HCT116 (cell line): ENCODE data around the gene PPP2R5D. TPM values are rescaled to one million over a fixed set of nuclear protein-coding genes. Genes with fewer than 3 reads are reported as not detected.

Source experiments
- ATAC-seq: fragments of 200-7000 bp; cut with Tn5 transposase; 2 replicates; pipeline ENCODE4 v1.9.1; 2020; ENCODE audit warnings: mild to moderate bottlenecking, moderate library complexity
- BruUV-seq: library from RNA; stranded (reverse); fragments of 400-500 nt; replicated peaks from 2 replicates; lab custom pipeline; 2021; lab: Mats Ljungman, UMichigan
- CTCF ChIA-PET: fragments of 300-600 bp; sonication (Branson Sonifier 250); formaldehyde crosslinking; loops from one replicate; lab custom pipeline; 2021; ENCODE audit warnings: antibody characterized with exemption; lab: Charles Lee
- POLR2A ChIA-PET: fragments of 300-600, 350-600 bp; sonication (Branson Sonifier 250); formaldehyde crosslinking; loops from one replicate; lab custom pipeline; 2021; ENCODE audit warnings: antibody characterized with exemption; lab: Charles Lee
- RAD21 ChIA-PET, 2 experiments: fragments of 300-600 bp; sonication (Branson Sonifier 250); formaldehyde crosslinking; loops; one replicate each; lab custom pipeline; 2023; ENCODE audit warnings: low total read pairs in 2 of 2; ENCODE audit not compliant: uncharacterized antibody in 2 of 2, unreplicated experiment in 2 of 2, low non-redundant PET in 1 of 2; lab: Charles Lee
- DNase-seq: peaks from one replicate; pipeline ENCODE4 v3.0.0-alpha.2; 2010; ENCODE audit warnings: low read depth, low spot score
- H2AFZ ChIP-seq: fragments of 200-600 bp; shearing (Covaris generic), sonication (generic); 2 replicates; pipeline ENCODE4 v1.6.1; 2017; ENCODE audit warnings: low read depth, mixed run types, mixed read lengths, antibody characterized with exemption, low read length; ENCODE audit not compliant: poor library complexity, severe bottlenecking
- H3K27ac ChIP-seq: 2 replicates; pipeline ENCODE4 v1.5.1; 2012; ENCODE audit warnings: low read depth, low read length
- H3K27me3 ChIP-seq: fragments of 200-600 bp; sonication (generic); 2 replicates; pipeline ENCODE4 v1.6.1; 2016; ENCODE audit warnings: mixed run types, low read length, mixed read lengths; ENCODE audit not compliant: insufficient read depth
- H3K36me3 ChIP-seq, 2 experiments: fragments of 200-500 bp in 1 of 2; fragments of 200-600 bp in 1 of 2; sonication (Bioruptor generic) in 1 of 2; sonication (generic) in 1 of 2; 2 replicates each; pipeline versions ENCODE4 v1.5.1 to v1.6.1; 2014 to 2016; ENCODE audit warnings: low read length in 2 of 2, inconsistent platforms in 1 of 2, mixed read lengths in 1 of 2, mixed run types in 1 of 2; ENCODE audit not compliant: insufficient read depth in 2 of 2, control insufficient read depth in 1 of 2
- H3K4me1 ChIP-seq, 2 experiments: fragments of 200-600 bp in 1 of 2; sonication (generic) in 1 of 2; 2 replicates each; pipeline versions ENCODE4 v1.5.1 to v1.6.1; 2012 to 2017; ENCODE audit warnings: low read length in 2 of 2, inconsistent platforms in 1 of 2, mild to moderate bottlenecking in 1 of 2, mixed read lengths in 1 of 2, mixed run types in 1 of 2, moderate library complexity in 1 of 2; ENCODE audit not compliant: insufficient read depth in 2 of 2, control insufficient read depth in 1 of 2
- H3K4me2 ChIP-seq: fragments of 200-600 bp; sonication (generic); 2 replicates; pipeline ENCODE4 v1.6.1; 2017; ENCODE audit warnings: mixed run types, low read length, mixed read lengths
- H3K4me3 ChIP-seq, 2 experiments: fragments of 200-600 bp in 1 of 2; sonication (generic) in 1 of 2; replicated peaks in 1 of 2; 2 replicates each; pipeline ENCODE4 v1.5.1; 2011 to 2016; ENCODE audit warnings: low read length in 2 of 2, control low read depth in 1 of 2, low read depth in 1 of 2, mild to moderate bottlenecking in 1 of 2, mixed read lengths in 1 of 2, mixed run types in 1 of 2
- H3K79me2 ChIP-seq: fragments of 200-600 bp; sonication (generic); 2 replicates; pipeline ENCODE4 v1.6.1; 2017; ENCODE audit warnings: mild to moderate bottlenecking, mixed run types, low read length, moderate library complexity, mixed read lengths; ENCODE audit not compliant: insufficient read depth
- H3K9ac ChIP-seq: fragments of 200-600 bp; sonication (generic); 2 replicates; pipeline ENCODE4 v1.6.1; 2016; ENCODE audit warnings: low read length, mixed read lengths
- H3K9me2 ChIP-seq: fragments of 200-600 bp; sonication (generic), shearing (Covaris generic); 2 replicates; pipeline ENCODE4 v1.6.1; 2017; ENCODE audit warnings: mixed run types, mild to moderate bottlenecking, moderate library complexity; ENCODE audit not compliant: insufficient read depth
- H3K9me3 ChIP-seq, 2 experiments: fragments of 200-500 bp in 1 of 2; fragments of 200-600 bp in 1 of 2; sonication (Bioruptor generic) in 1 of 2; sonication (generic) in 1 of 2; 2 replicates each; pipeline ENCODE4 v1.6.1; 2014 to 2017; ENCODE audit warnings: low read length in 2 of 2, mixed read lengths in 2 of 2, inconsistent platforms in 1 of 2, low read depth in 1 of 2, mild to moderate bottlenecking in 1 of 2, mixed run types in 1 of 2, moderate library complexity in 1 of 2; ENCODE audit not compliant: control insufficient read depth in 1 of 2, insufficient read depth in 1 of 2
- H4K20me1 ChIP-seq: fragments of 200-600 bp; sonication (generic), shearing (Covaris generic); 2 replicates; pipeline ENCODE4 v1.6.1; 2017; ENCODE audit warnings: mixed run types, mild to moderate bottlenecking, moderate library complexity; ENCODE audit not compliant: insufficient read depth
- ATF3 ChIP-seq: IDR thresholded peaks from 2 replicates; pipeline ENCODE4 v1.6.1; 2012
- CEBPB ChIP-seq: IDR thresholded peaks from 2 replicates; pipeline ENCODE4 v1.6.1; 2012; ENCODE audit warnings: low read depth
- EZH2 ChIP-seq: fragments of 200-600 bp; sonication (generic); IDR thresholded peaks from 2 replicates; pipeline ENCODE4 v1.6.1; 2017; ENCODE audit warnings: antibody characterized with exemption, mixed run types
- EZH2phosphoT487 ChIP-seq: fragments of 200-600 bp; IDR thresholded peaks from 2 replicates; pipeline ENCODE4 v1.6.1; 2018; ENCODE audit warnings: antibody characterized with exemption, borderline replicate concordance
- FOSL1 ChIP-seq: IDR thresholded peaks from 2 replicates; pipeline ENCODE4 v1.6.1; 2012; ENCODE audit warnings: low read depth
- MAX ChIP-seq: IDR thresholded peaks from 2 replicates; pipeline ENCODE4 v1.6.1; 2012
- POLR2A ChIP-seq: IDR thresholded peaks from 2 replicates; pipeline ENCODE4 v1.7.0; 2011; ENCODE audit warnings: borderline replicate concordance; ENCODE audit not compliant: insufficient read depth, insufficient read length; ENCODE audit errors: extremely low read depth
- RAD21 ChIP-seq: IDR thresholded peaks from 2 replicates; pipeline ENCODE4 v1.6.1; 2012; ENCODE audit warnings: low read depth, mild to moderate bottlenecking
- ZBTB33 ChIP-seq: IDR thresholded peaks from 2 replicates; pipeline ENCODE4 v1.6.1; 2011; ENCODE audit warnings: mild to moderate bottlenecking, low read length, moderate library complexity; ENCODE audit not compliant: insufficient replicate concordance; ENCODE audit errors: extremely low read depth
- intact Hi-C: fragments of 100-400 bp; cut with micrococcal nuclease; formaldehyde crosslinking; loops from 2 replicates; pipeline ENCODE4 v1.10.0; 2022
- total RNA-seq: library from RNA; stranded (reverse); gene quantifications from one replicate; pipeline ENCODE4 v1.2.1, GENCODE V29; 2021; ENCODE audit not compliant: unreplicated experiment

The PPP2R5D gene
- total RNA-seq, 1 experiment from 2014 or later, result 49.6 TPM

- TF ChIP-seq EZH2phosphoT487 (no peak), MAX (no peak), ZBTB33 (no peak), FOSL1 (no peak), POLR2A (no peak), ATF3 (no peak), CEBPB (no peak)
These were observed 21.9 kb downstream of the PPP2R5D start (continued) for GRCh38 chr6:43006251-43006650.

GRCh38 chr6:43007126-43007525, 22.8 kb downstream of the PPP2R5D start:
- no peak for DNase-seq
- Histone ChIP-seq H3K9ac (no peak overlapping the region), H3K27ac (no peak overlapping the region), H3K4me2 (no peak overlapping the region), H3K36me3 (peaks cover 35 to 39% of the 10 kb centered on the region in 2 experiments; a peak in 3 of 4 replicates), H4K20me1 (no peaks in the 10 kb centered on the region), H3K4me3 (no peak overlapping the region), H3K9me2 (no peaks in the 10 kb centered on the region), H3K9me3 (no peaks in the 10 kb centered on the region), H2AFZ (no peak overlapping the region), H3K79me2 (peaks cover 7% of the 10 kb centered on the region; the same call in 1 of the 2 replicates), H3K4me1 (peaks cover 0 to 2% of the 10 kb centered on the region in 2 experiments; a peak in 1 of 4 replicates), H3K27me3 (no peaks in the 10 kb centered on the region)
- intact Hi-C loops, result no loop called here
- ChIA-PET RAD21 (no interaction called here), CTCF (no interaction called here), POLR2A (no interaction called here)
- no TSS peak for BruUV-seq
- no peak for ATAC-seq
- TF ChIP-seq EZH2, result no peak
- no peak for TF ChIP-seq MAX
- TF ChIP-seq RAD21, result no peak
- TF ChIP-seq CEBPB, result no peak
- no peak for TF ChIP-seq EZH2phosphoT487
